Mucosa of stomach (tissue), 1 donor: ENCODE data around the gene EPB41.
"Not testable (repeated sequence)": the region's sequence is repeated elsewhere in the genome, so short reads cannot be mapped to it uniquely, and the experiment has no call there.

ENCODE experiments used
- H3K27me3 ChIP-seq: one replicate; pipeline ENCODE4 v1.7.0; 2013; ENCODE audit warnings: mild to moderate bottlenecking, low read length; ENCODE audit not compliant: control insufficient read depth, insufficient read depth
- H3K36me3 ChIP-seq: one replicate; pipeline ENCODE4 v1.7.0; 2013; ENCODE audit warnings: low read length; ENCODE audit not compliant: control insufficient read depth, insufficient read depth
- H3K4me1 ChIP-seq: one replicate; pipeline ENCODE4 v1.7.0; 2013; ENCODE audit warnings: mild to moderate bottlenecking, low read length; ENCODE audit not compliant: control insufficient read depth, insufficient read depth
- H3K4me3 ChIP-seq: one replicate; pipeline ENCODE4 v1.7.0; 2013; ENCODE audit warnings: low read length
- H3K9ac ChIP-seq: one replicate; pipeline ENCODE4 v1.7.0; 2013; ENCODE audit warnings: mild to moderate bottlenecking, low read length, moderate library complexity
- H3K9me3 ChIP-seq: one replicate; pipeline ENCODE4 v1.7.0; 2013; ENCODE audit warnings: mild to moderate bottlenecking, low read length, moderate library complexity; ENCODE audit not compliant: control insufficient read depth
- donor health status: Pancreatic carcinoma.

The EPB41 gene

GRCh38 chr1:29083317-29084195, 169.2 kb downstream of the EPB41 start:
- no peaks in the 10 kb centered on the region for H3K4me1 ChIP-seq
- no peaks in the 10 kb centered on the region for H3K9me3 ChIP-seq
- H3K9ac ChIP-seq: no peak overlapping the region
- no peaks in the 10 kb centered on the region for H3K36me3 ChIP-seq
- H3K27me3 ChIP-seq: no peaks in the 10 kb centered on the region
- H3K4me3 ChIP-seq: no peak overlapping the region

DNA sequence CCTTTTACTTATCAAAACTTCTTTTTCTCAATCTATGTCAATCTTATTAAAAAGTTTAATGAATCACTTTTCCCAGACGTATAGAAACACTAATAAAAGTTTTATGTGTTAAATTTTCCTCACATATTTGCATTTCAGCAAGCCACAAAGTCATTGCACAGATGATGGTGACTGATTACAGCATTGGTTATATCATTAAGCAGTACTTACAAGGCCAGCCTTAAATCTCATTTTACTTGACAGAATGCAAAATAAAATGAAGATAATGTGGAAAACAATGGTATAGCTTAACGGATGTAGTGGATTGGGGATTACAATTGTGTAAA, 169.8 kb downstream of the EPB41 start:
- H3K9ac ChIP-seq: no peak overlapping the region
- no peaks in the 10 kb centered on the region for H3K36me3 ChIP-seq
- H3K4me3 ChIP-seq: no peak overlapping the region
- H3K9me3 ChIP-seq: no peaks in the 10 kb centered on the region
- no peaks in the 10 kb centered on the region for H3K27me3 ChIP-seq
- H3K4me1 ChIP-seq: no peaks in the 10 kb centered on the region

- Histone ChIP-seq H3K36me3 (no peaks in the 10 kb centered on the region), H3K27me3 (no peaks in the 10 kb centered on the region), H3K9ac (no peak overlapping the region), H3K4me3 (no peak overlapping the region), H3K9me3 (no peaks in the 10 kb centered on the region), H3K4me1 (no peaks in the 10 kb centered on the region)
Measured at GRCh38 chr1:29090937-29091618, 176.7 kb downstream of the EPB41 start.

DNA sequence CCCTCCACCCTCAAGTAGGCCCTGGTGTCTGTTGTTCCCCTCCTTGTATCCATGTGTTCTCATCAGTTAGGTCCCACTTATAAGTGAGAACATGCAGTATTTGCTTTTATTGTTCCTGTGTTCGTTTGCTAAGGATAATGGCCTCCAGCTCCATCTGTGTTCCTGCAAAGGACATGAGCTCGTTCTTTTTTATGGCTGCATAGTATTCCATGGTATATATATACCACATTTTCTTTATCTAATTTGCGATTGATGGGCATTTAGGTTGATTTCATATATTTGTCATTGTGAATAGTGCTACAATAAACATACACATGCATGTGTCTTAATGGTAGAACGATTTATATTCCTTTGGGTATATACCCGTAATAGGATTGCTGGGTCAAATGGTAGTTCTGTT, 178.3 kb downstream of the EPB41 start:
- not testable (repeated sequence) for H3K9me3 ChIP-seq, H3K4me1 ChIP-seq, H3K4me3 ChIP-seq, H3K9ac ChIP-seq, H3K36me3 ChIP-seq, H3K27me3 ChIP-seq

DNA sequence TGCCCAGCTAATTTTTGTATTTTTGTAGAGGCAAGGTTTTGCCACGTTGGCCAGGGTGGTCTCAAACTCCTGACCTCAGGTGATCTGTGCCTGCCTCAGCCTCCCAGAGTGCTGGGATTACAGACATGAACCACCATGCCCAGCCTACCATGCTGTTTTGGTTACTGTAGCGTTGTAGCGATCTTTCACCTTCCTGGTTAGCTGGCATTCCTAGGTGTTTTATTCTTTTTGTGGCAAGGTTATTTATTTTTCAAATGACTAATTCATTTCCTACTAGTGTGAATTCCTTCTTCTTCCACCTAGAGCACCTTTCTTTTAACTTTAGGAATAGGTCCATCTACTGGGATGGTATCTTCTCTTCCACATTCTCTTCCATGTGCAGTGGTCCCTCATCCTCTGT, 180.1 kb downstream of the EPB41 start:
- no peak overlapping the region for H3K9ac ChIP-seq
- H3K4me1 ChIP-seq: no peaks in the 10 kb centered on the region
- no peaks in the 10 kb centered on the region for H3K9me3 ChIP-seq
- H3K4me3 ChIP-seq: no peak overlapping the region
- no peaks in the 10 kb centered on the region for H3K27me3 ChIP-seq
- H3K36me3 ChIP-seq: no peaks in the 10 kb centered on the region

- H3K36me3 ChIP-seq: no peaks in the 10 kb centered on the region
Measured at GRCh38 chr1:29094954-29095353, 180.6 kb downstream of the EPB41 start.

DNA sequence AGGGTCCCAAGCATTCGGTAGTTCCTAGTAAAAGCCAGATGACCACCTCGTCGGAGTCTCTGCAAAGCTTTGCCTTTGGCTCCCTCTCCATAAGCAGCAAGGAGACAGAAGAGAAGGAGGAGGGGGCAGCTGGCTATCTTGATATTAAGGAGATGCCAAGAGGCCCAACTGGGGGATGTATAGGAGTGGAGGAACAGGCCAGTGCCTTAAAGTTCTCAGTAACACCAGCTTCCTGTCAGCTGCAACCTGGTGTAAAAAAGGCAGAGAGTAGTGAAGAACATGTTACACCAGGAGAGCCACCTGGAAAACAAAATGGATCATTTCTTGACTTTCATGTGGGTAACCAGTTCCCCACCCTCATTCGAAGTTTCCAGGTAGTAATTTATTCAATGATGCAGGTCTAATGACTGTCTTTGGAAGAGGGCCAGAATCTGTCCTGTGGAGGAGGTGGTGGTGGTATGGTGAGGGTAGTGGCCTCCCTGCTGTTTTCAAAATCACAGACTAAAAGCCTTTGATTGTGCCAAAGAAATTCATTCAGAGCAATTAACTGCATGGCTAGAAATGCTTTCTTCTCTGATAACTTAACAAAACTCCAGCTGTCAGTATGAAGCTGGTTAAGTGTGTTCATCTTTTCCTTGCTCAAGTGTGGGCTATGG, 182.0 kb downstream of the EPB41 start:
- no peaks in the 10 kb centered on the region for H3K9me3 ChIP-seq
- H3K4me3 ChIP-seq: no peak overlapping the region
- no peak overlapping the region for H3K9ac ChIP-seq
- H3K4me1 ChIP-seq: no peaks in the 10 kb centered on the region
- no peaks in the 10 kb centered on the region for H3K27me3 ChIP-seq
- no peaks in the 10 kb centered on the region for H3K36me3 ChIP-seq

More at GRCh38 chr1:29094954-29095353, 180.6 kb downstream of the EPB41 start:
- Histone ChIP-seq H3K27me3 (no peaks in the 10 kb centered on the region), H3K9ac (no peak overlapping the region), H3K4me1 (no peaks in the 10 kb centered on the region), H3K9me3 (no peaks in the 10 kb centered on the region), H3K4me3 (no peak overlapping the region)

DNA sequence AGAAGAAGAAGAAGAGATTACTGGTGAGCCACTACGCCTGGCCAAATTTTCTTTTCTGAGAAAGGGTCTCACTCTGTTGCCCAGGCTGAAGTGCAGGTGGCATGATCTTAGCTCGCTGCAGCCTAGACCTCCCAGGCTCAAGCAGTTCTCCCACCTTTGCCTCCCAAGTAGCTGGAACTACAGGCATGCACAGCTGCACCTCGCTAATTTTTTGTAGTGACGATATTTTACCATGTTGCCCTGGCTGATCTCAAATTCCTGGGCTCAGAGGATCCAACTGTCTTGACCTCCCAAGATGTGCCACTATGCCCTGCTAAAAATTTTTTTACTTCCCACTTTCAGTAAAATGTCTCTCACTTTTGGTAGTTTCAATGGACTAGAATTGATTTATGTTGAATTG, 184.9 kb downstream of the EPB41 start:
- Histone ChIP-seq H3K9me3 (no peaks in the 10 kb centered on the region), H3K9ac (no peak overlapping the region), H3K4me3 (no peak overlapping the region), H3K4me1 (no peaks in the 10 kb centered on the region), H3K36me3 (no peaks in the 10 kb centered on the region), H3K27me3 (no peaks in the 10 kb centered on the region)

DNA sequence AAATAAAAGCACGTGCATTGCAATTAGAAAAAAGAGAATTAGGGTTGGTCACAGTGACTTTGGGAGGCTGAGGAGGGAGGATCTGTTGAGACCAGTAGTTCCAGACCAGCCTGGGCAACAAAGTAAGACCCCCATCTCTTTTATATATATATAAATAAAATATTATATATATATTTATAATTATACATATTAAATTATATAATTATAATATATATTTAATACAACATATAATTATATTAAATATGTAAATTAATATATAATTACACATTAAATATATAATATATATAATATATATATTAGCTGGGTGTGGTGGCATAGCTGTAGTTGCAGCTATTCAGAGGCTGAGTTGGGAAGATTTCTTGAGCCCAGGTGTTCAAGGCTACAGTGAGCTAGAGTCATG, 186.1 kb downstream of the EPB41 start:
- H3K36me3 ChIP-seq: no peaks in the 10 kb centered on the region
- no peaks in the 10 kb centered on the region for H3K4me1 ChIP-seq
- H3K27me3 ChIP-seq: no peaks in the 10 kb centered on the region
- no peak overlapping the region for H3K4me3 ChIP-seq
- no peak overlapping the region for H3K9ac ChIP-seq
- no peaks in the 10 kb centered on the region for H3K9me3 ChIP-seq

GRCh38 chr1:29105822-29106221, 191.5 kb downstream of the EPB41 start:
- H3K4me3 ChIP-seq: no peak overlapping the region
- peaks cover 4% of the 10 kb centered on the region for H3K36me3 ChIP-seq
- H3K9ac ChIP-seq: no peak overlapping the region
- H3K27me3 ChIP-seq: no peaks in the 10 kb centered on the region
- H3K9me3 ChIP-seq: no peaks in the 10 kb centered on the region
- H3K4me1 ChIP-seq: peaks cover 5% of the 10 kb centered on the region

DNA sequence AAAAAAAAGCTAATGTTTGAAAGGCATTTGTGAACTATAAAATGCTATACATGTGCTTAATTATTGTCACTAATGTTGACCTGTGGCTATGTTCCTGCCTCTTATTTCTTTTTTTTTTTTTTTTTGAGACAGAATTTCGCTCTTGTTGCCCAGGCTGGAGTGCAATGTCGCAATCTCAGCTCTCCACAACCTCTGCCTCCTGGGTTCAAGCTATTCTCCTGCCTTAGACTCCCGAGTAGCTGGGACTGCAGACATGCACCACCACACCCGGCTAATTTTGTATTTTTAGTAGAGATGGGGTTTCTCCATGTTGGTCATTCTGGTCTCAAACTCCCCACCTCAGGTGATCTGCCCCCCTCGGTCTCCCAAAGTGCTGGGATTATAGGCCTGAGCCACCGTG, 193.7 kb downstream of the EPB41 start:
- H3K4me3 ChIP-seq, H3K4me1 ChIP-seq, H3K9me3 ChIP-seq, H3K9ac ChIP-seq, H3K27me3 ChIP-seq, H3K36me3 ChIP-seq: not testable (repeated sequence)

DNA sequence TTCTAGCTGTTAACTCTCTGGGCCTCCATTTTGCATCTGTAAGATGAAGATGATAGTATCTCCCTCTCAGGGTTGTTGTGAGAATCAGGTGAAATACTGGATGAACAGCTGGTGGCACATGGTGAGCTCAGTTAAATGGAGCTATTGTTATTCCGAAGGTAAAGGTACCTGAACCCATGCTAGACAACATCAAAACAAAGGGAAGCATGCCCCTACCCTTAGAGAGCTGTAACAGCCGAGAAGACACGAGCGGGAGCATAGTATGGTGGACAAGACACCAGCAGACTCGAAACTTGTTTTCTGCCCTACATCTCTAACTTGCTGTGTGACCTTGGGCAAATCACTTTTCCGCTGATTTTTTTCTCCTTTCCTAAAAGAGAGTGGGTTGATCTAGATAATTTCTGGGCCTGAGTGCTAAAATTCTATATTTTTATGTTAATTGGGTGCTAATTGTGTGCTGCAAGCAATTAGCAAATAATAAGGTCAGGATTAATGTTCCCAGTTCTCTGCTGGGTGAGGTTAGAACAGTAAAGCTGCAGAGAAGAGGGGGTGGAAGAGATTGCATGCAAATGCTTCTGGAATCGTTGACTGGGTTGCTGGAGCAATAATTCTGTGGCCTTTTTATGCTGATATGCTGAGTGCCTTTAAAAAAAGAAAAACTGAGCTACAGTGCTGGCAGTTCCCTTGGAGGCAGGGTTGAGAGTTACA, 198.5 kb downstream of the EPB41 start:
- H3K27me3 ChIP-seq: no peaks in the 10 kb centered on the region
- H3K36me3 ChIP-seq: peaks cover 4% of the 10 kb centered on the region

More for the DNA sequence above, 198.5 kb downstream of the EPB41 start:
- H3K9ac ChIP-seq: no peak overlapping the region
- no peaks in the 10 kb centered on the region for H3K4me1 ChIP-seq
- no peak overlapping the region for H3K4me3 ChIP-seq
- H3K9me3 ChIP-seq: no peaks in the 10 kb centered on the region
